Measurements from ENCODE around the gene C3orf22.

DNA sequence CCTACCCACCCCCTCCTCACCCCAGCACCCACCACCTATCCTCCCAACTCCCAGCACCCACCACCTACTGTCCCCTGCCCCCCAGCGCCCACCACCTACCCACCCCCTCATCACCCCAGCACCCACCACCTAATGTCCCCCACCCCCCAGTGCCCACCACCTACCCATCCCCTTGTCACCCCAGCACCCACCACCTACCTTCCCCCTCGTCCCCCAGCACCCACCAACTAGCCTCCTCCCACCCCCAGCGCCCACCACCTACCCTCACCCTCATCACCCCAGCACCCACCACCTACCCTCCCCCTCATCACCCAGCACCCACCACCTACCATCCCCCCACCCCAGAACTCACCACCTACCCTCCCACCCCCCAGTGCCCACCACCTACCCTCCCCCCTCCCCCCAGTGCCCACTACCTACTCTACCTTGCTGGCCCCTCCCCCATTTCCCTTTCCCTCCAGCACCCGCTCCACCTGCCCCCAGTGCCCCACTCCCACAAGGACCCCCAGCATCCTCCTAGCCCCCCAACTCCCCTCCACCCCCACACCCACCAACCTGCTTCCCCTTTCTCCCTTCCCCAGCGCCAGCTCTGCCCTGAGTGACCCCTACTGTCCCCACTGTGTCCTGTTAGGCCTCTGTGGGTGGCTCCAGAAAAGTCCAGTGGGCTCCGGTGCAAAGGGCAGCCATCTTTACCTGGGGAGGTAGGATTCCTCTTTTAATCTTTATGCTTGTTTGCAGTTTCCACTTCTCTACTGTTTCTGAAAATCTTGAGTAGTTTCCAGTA lies 42.4 kb downstream of the C3orf22 start:
- no peak for TF ChIP-seq CTCF (IDR thresholded peaks at IDR 0.05)
- TF ChIP-seq POLR2AphosphoS5 (IDR thresholded peaks at IDR 0.05), result no peak
